ENCODE results near the gene LENG1.

- TF ChIP-seq, protein P1, sequence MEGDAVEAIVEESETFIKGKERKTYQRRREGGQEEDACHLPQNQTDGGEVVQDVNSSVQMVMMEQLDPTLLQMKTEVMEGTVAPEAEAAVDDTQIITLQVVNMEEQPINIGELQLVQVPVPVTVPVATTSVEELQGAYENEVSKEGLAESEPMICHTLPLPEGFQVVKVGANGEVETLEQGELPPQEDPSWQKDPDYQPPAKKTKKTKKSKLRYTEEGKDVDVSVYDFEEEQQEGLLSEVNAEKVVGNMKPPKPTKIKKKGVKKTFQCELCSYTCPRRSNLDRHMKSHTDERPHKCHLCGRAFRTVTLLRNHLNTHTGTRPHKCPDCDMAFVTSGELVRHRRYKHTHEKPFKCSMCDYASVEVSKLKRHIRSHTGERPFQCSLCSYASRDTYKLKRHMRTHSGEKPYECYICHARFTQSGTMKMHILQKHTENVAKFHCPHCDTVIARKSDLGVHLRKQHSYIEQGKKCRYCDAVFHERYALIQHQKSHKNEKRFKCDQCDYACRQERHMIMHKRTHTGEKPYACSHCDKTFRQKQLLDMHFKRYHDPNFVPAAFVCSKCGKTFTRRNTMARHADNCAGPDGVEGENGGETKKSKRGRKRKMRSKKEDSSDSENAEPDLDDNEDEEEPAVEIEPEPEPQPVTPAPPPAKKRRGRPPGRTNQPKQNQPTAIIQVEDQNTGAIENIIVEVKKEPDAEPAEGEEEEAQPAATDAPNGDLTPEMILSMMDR (IDR thresholded peaks at IDR 0.05) = no peak
- TF ChIP-seq POLR2A (IDR thresholded peaks at IDR 0.05) = no peak
These were observed 3.0 kb downstream of the LENG1 start for GRCh38 chr19:54156490-54156889.

Data from uterus (tissue), 2 donors.